H9 (cell line): ENCODE data around the gene ROCK1. TPM values are rescaled to one million over a fixed set of nuclear protein-coding genes. Genes with fewer than 3 reads are reported as not detected.
A peak's percentile ranks its signal among the peaks of the same experiment; 100 is the strongest.

Experiments
- DNase-seq: peaks from one replicate; pipeline ENCODE4 v3.0.0-alpha.2; 2017
- H2AFZ ChIP-seq: one replicate; pipeline ENCODE4 v1.6.1; 2013; ENCODE audit warnings: mild to moderate bottlenecking, low read length, control low read depth, moderate library complexity
- H2AK5ac ChIP-seq: 2 replicates; pipeline ENCODE4 v1.6.1; 2013; ENCODE audit warnings: low read length, control low read depth, mixed read lengths; ENCODE audit not compliant: insufficient read length
- H2BK120ac ChIP-seq: one replicate; pipeline ENCODE4 v1.6.1; 2013; ENCODE audit warnings: low read depth, mild to moderate bottlenecking, low read length, control low read depth, inconsistent platforms; ENCODE audit not compliant: poor library complexity, severe bottlenecking
- H2BK12ac ChIP-seq: 2 replicates; pipeline ENCODE4 v1.6.1; 2013; ENCODE audit warnings: low read length, control low read depth, mixed read lengths, low read depth; ENCODE audit not compliant: insufficient read length
- H2BK15ac ChIP-seq: 2 replicates; pipeline ENCODE4 v1.6.1; 2013; ENCODE audit warnings: low read depth, low read length, control low read depth
- H2BK20ac ChIP-seq: one replicate; pipeline ENCODE4 v1.6.1; 2013; ENCODE audit warnings: low read depth, mild to moderate bottlenecking, low read length, control low read depth, inconsistent platforms; ENCODE audit not compliant: poor library complexity, severe bottlenecking
- H2BK5ac ChIP-seq: 2 replicates; pipeline ENCODE4 v1.6.1; 2013; ENCODE audit warnings: low read length, control low read depth, mixed read lengths; ENCODE audit not compliant: insufficient read length
- H3K14ac ChIP-seq: 2 replicates; pipeline ENCODE4 v1.6.1; 2013; ENCODE audit warnings: low read length, control low read depth; ENCODE audit not compliant: insufficient read depth
- H3K18ac ChIP-seq: 2 replicates; pipeline ENCODE4 v1.6.1; 2013; ENCODE audit warnings: low read depth, mild to moderate bottlenecking, mixed read lengths, low read length, control low read depth; ENCODE audit not compliant: insufficient read length
- H3K23ac ChIP-seq: 2 replicates; pipeline ENCODE4 v1.6.1; 2013; ENCODE audit warnings: low read length, control low read depth, mixed read lengths, low read depth; ENCODE audit not compliant: insufficient read length
- H3K23me2 ChIP-seq: 2 replicates; pipeline ENCODE4 v1.6.1; 2013; ENCODE audit warnings: low read depth, mild to moderate bottlenecking, mixed read lengths, low read length, control low read depth; ENCODE audit not compliant: insufficient read length, poor library complexity, severe bottlenecking
- H3K27ac ChIP-seq: 2 replicates; pipeline ENCODE4 v1.5.1; 2013; ENCODE audit warnings: low read length, control low read depth, mixed read lengths, low read depth; ENCODE audit not compliant: insufficient read length
- H3K27me3 ChIP-seq: 2 replicates; pipeline ENCODE4 v1.6.1; 2013; ENCODE audit warnings: low read length, control low read depth, inconsistent platforms; ENCODE audit not compliant: insufficient read depth
- H3K4ac ChIP-seq: 2 replicates; pipeline ENCODE4 v1.6.1; 2013; ENCODE audit warnings: low read depth, mild to moderate bottlenecking, control low read depth, inconsistent platforms, low read length, moderate library complexity
- H3K4me1 ChIP-seq: 2 replicates; pipeline ENCODE4 v1.6.1; 2013; ENCODE audit warnings: low read length, control low read depth, inconsistent platforms; ENCODE audit not compliant: insufficient read depth
- H3K4me2 ChIP-seq: 2 replicates; pipeline ENCODE4 v1.6.1; 2013; ENCODE audit warnings: low read length, control low read depth, mixed read lengths; ENCODE audit not compliant: insufficient read length, insufficient read depth
- H3K56ac ChIP-seq: 2 replicates; pipeline ENCODE4 v1.6.1; 2013; ENCODE audit warnings: low read depth, mild to moderate bottlenecking, mixed read lengths, low read length, control low read depth; ENCODE audit not compliant: insufficient read length
- H3K79me1 ChIP-seq: 2 replicates; pipeline ENCODE4 v1.6.1; 2013; ENCODE audit warnings: low read depth, mild to moderate bottlenecking, moderate library complexity, low read length, control low read depth, inconsistent platforms; ENCODE audit not compliant: insufficient read depth, poor library complexity, severe bottlenecking
- H3K79me2 ChIP-seq: 2 replicates; pipeline ENCODE4 v1.6.1; 2013; ENCODE audit warnings: low read length, control low read depth, inconsistent platforms; ENCODE audit not compliant: insufficient read depth
- H3K9ac ChIP-seq: 2 replicates; pipeline ENCODE4 v1.6.1; 2013; ENCODE audit warnings: low read length, control low read depth, mixed read lengths; ENCODE audit not compliant: insufficient read length; ENCODE audit errors: extremely low read depth
- H3K9me3 ChIP-seq: one replicate; pipeline ENCODE4 v1.6.1; 2013; ENCODE audit warnings: low read depth, low read length, inconsistent platforms; ENCODE audit not compliant: control insufficient read depth
- H3T11ph ChIP-seq: one replicate; pipeline ENCODE4 v1.6.1; 2013; ENCODE audit warnings: mild to moderate bottlenecking, low read length, control low read depth, inconsistent platforms
- H4K20me1 ChIP-seq: one replicate; pipeline ENCODE4 v1.6.1; 2013; ENCODE audit not compliant: control insufficient read depth, insufficient read length, insufficient read depth
- H4K5ac ChIP-seq: 2 replicates; pipeline ENCODE4 v1.6.1; 2013; ENCODE audit warnings: low read depth, mild to moderate bottlenecking, mixed read lengths, low read length, control low read depth; ENCODE audit not compliant: insufficient read length
- H4K8ac ChIP-seq: replicated peaks from 2 replicates; pipeline ENCODE4 v1.6.1; 2013; ENCODE audit warnings: low read length, control low read depth, mixed read lengths, low read depth; ENCODE audit not compliant: insufficient read length
- H4K91ac ChIP-seq: 2 replicates; pipeline ENCODE4 v1.6.1; 2013; ENCODE audit warnings: low read depth, mild to moderate bottlenecking, moderate library complexity, mixed read lengths, low read length, control low read depth; ENCODE audit not compliant: insufficient read length
- H3K27ac Mint-ChIP-seq, 3 experiments: 2 replicates in 2 of 3; 3 replicates in 1 of 3; pipeline ENCODE4 v1.8.0; 2020 to 2021; ENCODE audit warnings: mixed read lengths in 3 of 3, mild to moderate bottlenecking in 1 of 3, moderate library complexity in 1 of 3
- H3K27me3 Mint-ChIP-seq: 2 replicates; pipeline ENCODE4 v1.8.0; 2021; ENCODE audit warnings: low read depth, mild to moderate bottlenecking, moderate library complexity, mixed read lengths
- H3K36me3 Mint-ChIP-seq, 3 experiments: 2 replicates in 2 of 3; 3 replicates in 1 of 3; pipeline ENCODE4 v1.8.0; 2020 to 2021; ENCODE audit warnings: low read depth in 3 of 3, mixed read lengths in 3 of 3; ENCODE audit not compliant: insufficient read depth in 1 of 3
- H3K4me1 Mint-ChIP-seq, 2 experiments: 2 replicates each; pipeline ENCODE4 v1.8.0; 2020; ENCODE audit warnings: mixed read lengths in 2 of 2
- H3K4me3 Mint-ChIP-seq, 2 experiments: 2 replicates in 1 of 2; 3 replicates in 1 of 2; pipeline ENCODE4 v1.8.0; 2020 to 2021; ENCODE audit warnings: mild to moderate bottlenecking in 2 of 2, mixed read lengths in 2 of 2, moderate library complexity in 1 of 2
- H3K9me3 Mint-ChIP-seq, 2 experiments: 2 replicates in 1 of 2; 3 replicates in 1 of 2; pipeline ENCODE4 v1.8.0; 2020; ENCODE audit warnings: mild to moderate bottlenecking in 2 of 2, mixed read lengths in 2 of 2, moderate library complexity in 1 of 2
- WGBS: extraction: QIAGEN DNeasy Blood & Tissue Kit; methylation state at CpG from one replicate; pipeline ENCODE4 v1.1.7; 2013; ENCODE audit warnings: missing lambda C conversion rate, low lambda C conversion rate, mixed read lengths; ENCODE audit not compliant: insufficient read length; ENCODE audit errors: extremely low coverage; 5-methylcytosine and 5-hydroxymethylcytosine counted together
- total RNA-seq: library from RNA; stranded (reverse); gene quantifications from 2 replicates; pipeline ENCODE4 v1.2.1, GENCODE V29; 2021
- TF ChIP-seq, protein P1 (sequence below): fragments of 200-600 bp; sonication (generic); conservative IDR thresholded peaks from 3 replicates; pipeline ENCODE4 v1.8.0; 2021; ENCODE audit warnings: antibody characterized with exemption, mild to moderate bottlenecking

ROCK1 gene
- total RNA-seq, 1 experiment from 2014 or later, result 38.2 TPM

DNA sequence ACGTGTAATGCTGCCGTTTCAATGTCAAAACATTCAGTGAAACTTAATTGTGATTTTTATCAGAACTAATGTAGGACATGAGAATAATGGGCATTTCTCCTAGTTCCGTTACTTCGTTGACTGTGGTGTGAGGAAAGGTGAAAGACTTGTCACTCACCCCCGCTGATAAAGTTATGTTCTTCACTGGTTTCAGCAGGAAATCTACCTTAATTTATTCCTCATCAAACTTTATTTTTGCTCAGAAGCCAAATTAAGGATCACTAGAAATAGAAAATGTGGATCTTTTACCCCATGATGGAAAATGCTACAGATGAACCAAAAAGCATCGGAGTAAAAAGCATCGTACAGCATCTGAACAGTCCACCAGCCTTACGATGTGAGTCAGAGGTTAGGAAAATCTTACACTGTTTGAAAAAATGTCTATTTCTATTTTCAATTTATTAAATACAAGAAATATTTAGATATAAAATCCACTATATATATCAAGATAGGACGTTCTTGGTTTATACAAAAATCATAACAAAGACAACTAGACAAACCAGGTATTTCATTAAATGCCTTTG, 1.0 kb upstream of the ROCK1 start:
- Histone ChIP-seq H3K4ac (no peak overlapping the region), H2AK5ac (no peak overlapping the region), H2BK5ac (no peak overlapping the region), H3K56ac (no peak overlapping the region), H3K27me3 (no peaks in the 10 kb centered on the region), H4K8ac (no peak overlapping the region), H3K18ac (no peak overlapping the region), H3K79me1 (no peaks in the 10 kb centered on the region), H3K4me2 (peak overlapping the region; percentile 86), H3K23me2 (peaks cover 8% of the 10 kb centered on the region), H3K79me2 (peaks cover 17% of the 10 kb centered on the region; the same call in 1 of the 2 replicates), H4K20me1 (no peaks in the 10 kb centered on the region), H4K5ac (no peak overlapping the region), H3K23ac (no peak overlapping the region), H2BK120ac (no peak overlapping the region), H3K9me3 (no peaks in the 10 kb centered on the region), H3K9ac (no peak overlapping the region), H2BK20ac (no peak overlapping the region), H4K91ac (no peak overlapping the region), H3K14ac (no peak overlapping the region), H2BK12ac (no peak overlapping the region), H2BK15ac (no peak overlapping the region), H3K4me1 (peaks cover 3% of the 10 kb centered on the region; the same call in 1 of the 2 replicates), H3K27ac (no peak overlapping the region), H2AFZ (no peak overlapping the region), H3T11ph (no peak overlapping the region)
- no peak for DNase-seq
- Mint-ChIP-seq H3K27me3 (peaks cover 18% of the 10 kb centered on the region), H3K27ac (no peak overlapping the region), H3K36me3 (no peaks in the 10 kb centered on the region; a peak in 1 of 7 replicates), H3K4me3 (no peak overlapping the region; a peak in 5 of 5 replicates), H3K4me1 (peaks cover 19% of the 10 kb centered on the region in 2 experiments), H3K9me3 (peaks cover 3% of the 10 kb centered on the region in 2 experiments; a peak in 2 of 5 replicates)
- WGBS, result no CpG with 5 or more reads among the region's 9 CpGs
- TF ChIP-seq, protein P1, sequence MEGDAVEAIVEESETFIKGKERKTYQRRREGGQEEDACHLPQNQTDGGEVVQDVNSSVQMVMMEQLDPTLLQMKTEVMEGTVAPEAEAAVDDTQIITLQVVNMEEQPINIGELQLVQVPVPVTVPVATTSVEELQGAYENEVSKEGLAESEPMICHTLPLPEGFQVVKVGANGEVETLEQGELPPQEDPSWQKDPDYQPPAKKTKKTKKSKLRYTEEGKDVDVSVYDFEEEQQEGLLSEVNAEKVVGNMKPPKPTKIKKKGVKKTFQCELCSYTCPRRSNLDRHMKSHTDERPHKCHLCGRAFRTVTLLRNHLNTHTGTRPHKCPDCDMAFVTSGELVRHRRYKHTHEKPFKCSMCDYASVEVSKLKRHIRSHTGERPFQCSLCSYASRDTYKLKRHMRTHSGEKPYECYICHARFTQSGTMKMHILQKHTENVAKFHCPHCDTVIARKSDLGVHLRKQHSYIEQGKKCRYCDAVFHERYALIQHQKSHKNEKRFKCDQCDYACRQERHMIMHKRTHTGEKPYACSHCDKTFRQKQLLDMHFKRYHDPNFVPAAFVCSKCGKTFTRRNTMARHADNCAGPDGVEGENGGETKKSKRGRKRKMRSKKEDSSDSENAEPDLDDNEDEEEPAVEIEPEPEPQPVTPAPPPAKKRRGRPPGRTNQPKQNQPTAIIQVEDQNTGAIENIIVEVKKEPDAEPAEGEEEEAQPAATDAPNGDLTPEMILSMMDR, result no peak
